SK-N-SH (cell line): ENCODE results near the gene CCNJL. TPM values are rescaled to one million over a fixed set of nuclear protein-coding genes. Genes with fewer than 3 reads are reported as not detected.
A peak's percentile ranks its signal among the peaks of the same experiment; 100 is the strongest.

ENCODE experiments used
- CTCF ChIA-PET: fragments of 300-600, 350-600 bp; formaldehyde crosslinking; extraction: SDS; loops from one replicate; lab custom pipeline; 2021; lab: Yijun Ruan, JAX
- POLR2A ChIA-PET: fragments of 350-600 bp; sonication (Branson Sonifier 250); formaldehyde crosslinking; extraction: SDS; loops from one replicate; lab custom pipeline; 2020; ENCODE audit warnings: antibody characterized with exemption, inconsistent platforms; lab: Yijun Ruan, JAX
- DNase-seq: peaks from one replicate; pipeline ENCODE4 v3.0.0; 2012
- H2AFZ ChIP-seq: fragments of 200-600 bp; sonication (generic); 2 replicates; pipeline ENCODE4 v1.8.1; 2016; ENCODE audit warnings: antibody characterized with exemption, mild to moderate bottlenecking, low read depth
- H3F3A ChIP-seq: fragments of 200-600 bp; sonication (generic); replicated peaks from 2 replicates; pipeline ENCODE3; 2016; ENCODE audit warnings: antibody characterized with exemption, mild to moderate bottlenecking; ENCODE audit not compliant: insufficient read depth
- H3K27ac ChIP-seq, 2 experiments: fragments of 200-500 bp in 1 of 2; fragments of 200-600 bp in 1 of 2; sonication (Bioruptor generic) in 1 of 2; sonication (generic), shearing (Covaris generic) in 1 of 2; 2 replicates each; pipeline versions ENCODE4 v1.5.1 to v1.6.1; 2014 to 2016; ENCODE audit warnings: low read depth in 2 of 2, inconsistent platforms in 1 of 2, low read length in 1 of 2, mild to moderate bottlenecking in 1 of 2, mixed read lengths in 1 of 2
- H3K27me3 ChIP-seq: fragments of 200-600 bp; sonication (generic), shearing (Covaris generic); 2 replicates; pipeline ENCODE4 v1.6.1; 2016; ENCODE audit warnings: mixed run types; ENCODE audit not compliant: insufficient read depth
- H3K36me3 ChIP-seq, 2 experiments: fragments of 200-500 bp in 1 of 2; fragments of 200-600 bp in 1 of 2; sonication (Bioruptor generic) in 1 of 2; sonication (generic) in 1 of 2; replicated peaks in 1 of 2; 2 replicates each; pipeline versions ENCODE3 to v1.5.1; 2014 to 2016; ENCODE audit warnings: low read length in 1 of 2, mild to moderate bottlenecking in 1 of 2; ENCODE audit not compliant: insufficient read depth in 2 of 2, control insufficient read depth in 1 of 2
- H3K4me1 ChIP-seq, 2 experiments: fragments of 200-500 bp in 1 of 2; fragments of 200-600 bp in 1 of 2; sonication (Bioruptor generic) in 1 of 2; sonication (generic), shearing (Covaris generic) in 1 of 2; 2 replicates each; pipeline versions ENCODE4 v1.5.1 to v1.6.1; 2014 to 2016; ENCODE audit warnings: low read depth in 1 of 2, low read length in 1 of 2, mixed run types in 1 of 2; ENCODE audit not compliant: insufficient read depth in 2 of 2, control insufficient read depth in 1 of 2
- H3K4me2 ChIP-seq: fragments of 200-600 bp; sonication (generic), shearing (Covaris generic); 2 replicates; pipeline ENCODE4 v1.6.1; 2017; ENCODE audit warnings: mixed run types
- H3K4me3 ChIP-seq, 2 experiments: fragments of 200-500 bp in 1 of 2; fragments of 200-600 bp in 1 of 2; sonication (Bioruptor generic) in 1 of 2; sonication (generic), shearing (Covaris generic) in 1 of 2; 2 replicates each; pipeline versions ENCODE4 v1.5.1 to v1.8.1; 2014 to 2016; ENCODE audit warnings: low read depth in 2 of 2, inconsistent platforms in 1 of 2, low read length in 1 of 2, mild to moderate bottlenecking in 1 of 2, mixed read lengths in 1 of 2, moderate library complexity in 1 of 2
- H3K79me2 ChIP-seq: fragments of 200-600 bp; sonication (generic); 2 replicates; pipeline ENCODE4 v1.8.1; 2017; ENCODE audit warnings: mild to moderate bottlenecking; ENCODE audit not compliant: insufficient read depth
- H3K9ac ChIP-seq: fragments of 200-600 bp; sonication (generic); 2 replicates; pipeline ENCODE4 v1.6.1; 2017; ENCODE audit warnings: mixed run types
- H3K9me2 ChIP-seq: fragments of 200-600 bp; sonication (generic); 2 replicates; pipeline ENCODE4 v1.6.1; 2017; ENCODE audit warnings: mixed run types
- H3K9me3 ChIP-seq: fragments of 200-600 bp; sonication (generic); 2 replicates; pipeline ENCODE4 v1.6.1; 2017; ENCODE audit warnings: mixed run types, mild to moderate bottlenecking, moderate library complexity
- H4K20me1 ChIP-seq: fragments of 200-600 bp; sonication (generic); 2 replicates; pipeline ENCODE4 v1.6.1; 2017; ENCODE audit warnings: mild to moderate bottlenecking, mixed run types; ENCODE audit not compliant: insufficient read depth
- CHD2 ChIP-seq: fragments of 150-350 bp; IDR thresholded peaks from 2 replicates; pipeline ENCODE4 v1.6.1; 2018; ENCODE audit warnings: low read length; ENCODE audit not compliant: partially characterized antibody
- ELF1 ChIP-seq: IDR thresholded peaks from 2 replicates; pipeline ENCODE4 v1.4.0; 2012
- EP300 ChIP-seq, 2 experiments: IDR thresholded peaks; 2 replicates each; pipeline versions ENCODE4 v1.4.0 to v1.6.1; 2012; ENCODE audit warnings: borderline replicate concordance in 1 of 2, low read depth in 1 of 2, low read length in 1 of 2
- EZH2phosphoT487 ChIP-seq: fragments of 200-600 bp; sonication (generic); IDR thresholded peaks from 2 replicates; pipeline ENCODE4 v1.6.1; 2017; ENCODE audit warnings: low read depth, mixed run types, mild to moderate bottlenecking, antibody characterized with exemption, moderate library complexity, borderline replicate concordance
- FOXM1 ChIP-seq: IDR thresholded peaks from 2 replicates; pipeline ENCODE4 v1.4.0; 2012; ENCODE audit warnings: low read depth, mild to moderate bottlenecking
- GABPA ChIP-seq: IDR thresholded peaks from 2 replicates; pipeline ENCODE4 v1.4.0; 2012; ENCODE audit warnings: low read depth, mild to moderate bottlenecking
- GATA2 ChIP-seq: sonication (generic); formaldehyde crosslinking; IDR thresholded peaks from 2 replicates; pipeline ENCODE4 v1.5.0; 2020; ENCODE audit warnings: mild to moderate bottlenecking, missing genetic modification reagents
- IRF3 ChIP-seq: fragments of 150-350 bp; IDR thresholded peaks from 2 replicates; pipeline ENCODE4 v1.6.1; 2016; ENCODE audit warnings: mild to moderate bottlenecking, low read depth, low read length
- JUND ChIP-seq: IDR thresholded peaks from 2 replicates; pipeline ENCODE4 v1.4.0; 2012
- MEF2A ChIP-seq: IDR thresholded peaks from 2 replicates; pipeline ENCODE4 v1.4.0; 2012; ENCODE audit warnings: low read depth, borderline replicate concordance
- MXI1 ChIP-seq: IDR thresholded peaks from 2 replicates; pipeline ENCODE4 v1.6.1; 2012; ENCODE audit warnings: mild to moderate bottlenecking, low read depth, low read length, improper control_type of control experiment
- NFIC ChIP-seq: IDR thresholded peaks from 2 replicates; pipeline ENCODE4 v1.4.0; 2012; ENCODE audit warnings: borderline replicate concordance
- NRF1 ChIP-seq: IDR thresholded peaks from 2 replicates; pipeline ENCODE4 v1.6.1; 2012; ENCODE audit warnings: low read depth, mild to moderate bottlenecking, low read length
- PBX3 ChIP-seq: IDR thresholded peaks from 2 replicates; pipeline ENCODE4; 2012
- POLR2AphosphoS5 ChIP-seq: IDR thresholded peaks from 2 replicates; pipeline ENCODE4 v1.6.1; 2012; ENCODE audit warnings: low read depth, low read length
- RCOR1 ChIP-seq: fragments of 150-350 bp; IDR thresholded peaks from 2 replicates; pipeline ENCODE4 v1.6.1; 2017; ENCODE audit warnings: antibody characterized with exemption, low read length
- RFX5 ChIP-seq: IDR thresholded peaks from 2 replicates; pipeline ENCODE4 v1.6.1; 2012; ENCODE audit warnings: mild to moderate bottlenecking, improper control_type of control experiment, low read length
- SIN3A ChIP-seq: IDR thresholded peaks from 2 replicates; pipeline ENCODE4 v1.6.1; 2012; ENCODE audit warnings: low read depth, mild to moderate bottlenecking, low read length, moderate library complexity, borderline replicate concordance
- TAF1 ChIP-seq: IDR thresholded peaks from 2 replicates; pipeline ENCODE4 v1.6.1; 2012; ENCODE audit warnings: low read depth, mild to moderate bottlenecking, low read length, moderate library complexity, borderline replicate concordance
- TCF12 ChIP-seq: IDR thresholded peaks from 2 replicates; pipeline ENCODE4 v1.4.0; 2012
- TEAD4 ChIP-seq: IDR thresholded peaks from 2 replicates; pipeline ENCODE4 v1.4.0; 2012; ENCODE audit warnings: mild to moderate bottlenecking, borderline replicate concordance; ENCODE audit not compliant: insufficient read depth
- USF2 ChIP-seq: fragments of 150-350 bp; IDR thresholded peaks from 2 replicates; pipeline ENCODE4 v1.6.1; 2017; ENCODE audit warnings: antibody characterized with exemption, low read length, low read depth, borderline replicate concordance
- YY1 ChIP-seq: IDR thresholded peaks from 2 replicates; pipeline ENCODE4 v1.4.0; 2012; ENCODE audit warnings: low read depth, mild to moderate bottlenecking
- WGBS: methylation state at CpG from one replicate; pipeline ENCODE4 v1.1.6; 2017; ENCODE audit warnings: low lambda C conversion rate; 5-methylcytosine and 5-hydroxymethylcytosine counted together
- polyA plus RNA-seq, 3 experiments: library from polyadenylated mRNA; depleted of rRNA; stranded (reverse); fragments of >200 nt; gene quantifications; 2 replicates each; pipeline ENCODE4 v1.2.3, GENCODE V29; 2012

The CCNJL gene
- polyA plus RNA-seq, 1 of the 3 experiments (the other 2 are of a cell fraction), result 7.1 TPM

GRCh38 chr5:160312134-160312959 lies at the start of gene CCNJL (continued):
- TF ChIP-seq USF2 (no peak), POLR2AphosphoS5 (peak; percentile 38; the same call in 1 of the 2 replicates), ELF1 (no peak), RCOR1 (no peak), TEAD4 (no peak), MXI1 (peak; percentile 41; the same call in 1 of the 2 replicates), FOXM1 (no peak), IRF3 (no peak), JUND (no peak), TAF1 (no peak), SIN3A (no peak), YY1 (no peak)

- Histone ChIP-seq H3K36me3 (no peaks in the 10 kb centered on the region), H3F3A (no peaks in the 10 kb centered on the region), H3K4me2 (no peak overlapping the region), H3K27me3 (no peaks in the 10 kb centered on the region), H3K9me2 (no peaks in the 10 kb centered on the region), H3K9ac (no peak overlapping the region), H3K27ac (no peak overlapping the region), H3K4me1 (peaks cover 0 to 12% of the 10 kb centered on the region in 2 experiments; a peak in 2 of 4 replicates), H3K79me2 (no peaks in the 10 kb centered on the region), H2AFZ (no peak overlapping the region), H4K20me1 (no peaks in the 10 kb centered on the region), H3K4me3 (no peak overlapping the region), H3K9me3 (no peaks in the 10 kb centered on the region)
- POLR2A ChIA-PET, result no interaction called here
- CTCF ChIA-PET, result interaction anchor here (0.7 to 1.3 kb wide), 4 partner anchors 10 to 29 kb away, joined by 3 read pairs; no protein-coding TSS in a partner anchor
- 88% methylated on average over 9 of the region's 9 CpGs for WGBS
- no peak for DNase-seq
- TF ChIP-seq POLR2AphosphoS5, result no peak
- TF ChIP-seq NRF1, result no peak
- TF ChIP-seq GATA2 (CRISPR knock-in tag), result no peak
- TF ChIP-seq EZH2phosphoT487, result no peak
- TF ChIP-seq JUND, result no peak
- no peak for TF ChIP-seq PBX3
- no peak for TF ChIP-seq GABPA
- no peak for TF ChIP-seq YY1
- TF ChIP-seq USF2, result no peak
- TF ChIP-seq RFX5, result no peak
- TF ChIP-seq IRF3, result no peak
- no peak for TF ChIP-seq TCF12
- no peak for TF ChIP-seq NFIC
- TF ChIP-seq CHD2, result no peak
- TF ChIP-seq TAF1, result no peak
- no peak for TF ChIP-seq EP300 (IDR thresholded peaks at IDR 0.05; ENCODE audit: borderline replicate concordance in 1 of 2, low read depth in 1 of 2, low read length in 1 of 2)
- no peak for TF ChIP-seq RCOR1
- TF ChIP-seq MEF2A, result no peak
Observed at GRCh38 chr5:160361624-160362228, 49.4 kb upstream of the CCNJL start.
